Measurements from ENCODE around the gene SLC12A6.
A peak's percentile ranks its signal among the peaks of the same experiment; 100 is the strongest.

- peak in 1 of 4 donors; percentile 4 for TF ChIP-seq CTCF (IDR thresholded peaks at IDR 0.05)
- TF ChIP-seq POLR2A (IDR thresholded peaks at IDR 0.05) = peak; percentile 82
Observed at GRCh38 chr15:34337557-34338306, at the start of gene SLC12A6.

All from right lobe of liver (tissue), 4 donors.